Neural cell (in vitro differentiated cells): ENCODE data around the gene PIGQ. TPM values are rescaled to one million over a fixed set of nuclear protein-coding genes. Genes with fewer than 3 reads are reported as not detected.

Source experiments
- H2AFZ ChIP-seq: fragments of 200-600, 300-800 bp; sonication (generic), shearing (Covaris generic); 2 replicates; pipeline ENCODE4 v1.6.0; 2014; ENCODE audit warnings: low read depth, mild to moderate bottlenecking, antibody characterized with exemption, low read length, moderate library complexity
- H3F3A ChIP-seq: fragments of 200-600 bp; shearing (Covaris generic); 2 replicates; pipeline ENCODE4 v1.6.1; 2016; ENCODE audit warnings: mild to moderate bottlenecking, moderate library complexity, mixed read lengths, antibody characterized with exemption, low read length; ENCODE audit not compliant: insufficient read depth, poor library complexity, severe bottlenecking
- H3K27ac ChIP-seq: fragments of 200-600, 300-800 bp; sonication (generic), shearing (Covaris generic); 2 replicates; pipeline ENCODE4 v1.5.1; 2014; ENCODE audit warnings: mild to moderate bottlenecking, low read length, moderate library complexity
- H3K27me3 ChIP-seq: fragments of 300-800, 200-600 bp; sonication (generic), shearing (Covaris generic); 2 replicates; pipeline ENCODE4 v1.6.0; 2014; ENCODE audit warnings: mild to moderate bottlenecking, low read depth, low read length, moderate library complexity; ENCODE audit not compliant: insufficient read depth
- H3K36me3 ChIP-seq: fragments of 300-800, 200-600 bp; sonication (generic), shearing (Covaris generic); 2 replicates; pipeline ENCODE4 v1.5.1; 2014; ENCODE audit warnings: mild to moderate bottlenecking, antibody characterized with exemption, low read length, moderate library complexity; ENCODE audit not compliant: insufficient read depth
- H3K4me2 ChIP-seq: fragments of 300-800, 200-600 bp; sonication (generic), shearing (Covaris generic); 2 replicates; pipeline ENCODE4 v1.6.0; 2014; ENCODE audit warnings: mild to moderate bottlenecking, low read length
- H3K4me3 ChIP-seq: fragments of 300-800, 200-600 bp; sonication (generic), shearing (Covaris generic); 2 replicates; pipeline ENCODE4 v1.5.1; 2014; ENCODE audit warnings: mild to moderate bottlenecking, low read length, moderate library complexity
- H3K79me2 ChIP-seq: fragments of 200-600 bp; shearing (Covaris generic); replicated peaks from 2 replicates; pipeline ENCODE4 v1.6.0; 2014; ENCODE audit warnings: mild to moderate bottlenecking, low read length, moderate library complexity; ENCODE audit not compliant: insufficient read depth
- H3K9ac ChIP-seq: fragments of 300-800, 200-600 bp; sonication (generic), shearing (Covaris generic); 2 replicates; pipeline ENCODE4 v1.6.1; 2016; ENCODE audit warnings: mild to moderate bottlenecking, low read length, mixed read lengths
- H3K9me2 ChIP-seq: fragments of 200-600 bp; shearing (Covaris generic); 2 replicates; pipeline ENCODE4 v1.6.1; 2016; ENCODE audit warnings: mild to moderate bottlenecking, low read length, mixed read lengths; ENCODE audit not compliant: insufficient read depth
- H3K9me3 ChIP-seq: fragments of 200-600, 300-800 bp; sonication (generic), shearing (Covaris generic); 2 replicates; pipeline ENCODE4 v1.6.1; 2016; ENCODE audit warnings: mild to moderate bottlenecking, mixed run types, low read length, moderate library complexity, mixed read lengths
- H4K20me1 ChIP-seq: fragments of 200-600 bp; shearing (Covaris generic); 2 replicates; pipeline ENCODE4 v1.6.1; 2016; ENCODE audit warnings: mild to moderate bottlenecking, mixed run types; ENCODE audit not compliant: insufficient read depth
- CTCF ChIP-seq: fragments of 450-650 bp; IDR thresholded peaks from 2 replicates; pipeline ENCODE4 v1.5.1; 2014; ENCODE audit warnings: antibody characterized with exemption, mild to moderate bottlenecking, moderate library complexity; ENCODE audit not compliant: poor library complexity, severe bottlenecking
- EP300 ChIP-seq: fragments of 450-650 bp; conservative IDR thresholded peaks from 2 replicates; pipeline ENCODE4 v1.6.1; 2014; ENCODE audit warnings: antibody characterized with exemption, mild to moderate bottlenecking, moderate library complexity; ENCODE audit not compliant: poor library complexity, severe bottlenecking
- EZH2 ChIP-seq: fragments of 200-600, 300-800 bp; shearing (Covaris generic), sonication (generic); IDR thresholded peaks from 2 replicates; pipeline ENCODE4 v1.6.1; 2014; ENCODE audit warnings: antibody characterized with exemption, low read length, borderline replicate concordance, mild to moderate bottlenecking; ENCODE audit not compliant: insufficient read depth, poor library complexity, severe bottlenecking
- MXI1 ChIP-seq: fragments of 450-650 bp; conservative IDR thresholded peaks from 2 replicates; pipeline ENCODE4 v1.6.1; 2014; ENCODE audit warnings: antibody characterized with exemption, mild to moderate bottlenecking; ENCODE audit not compliant: poor library complexity, severe bottlenecking
- POLR2AphosphoS5 ChIP-seq: IDR thresholded peaks from 2 replicates; pipeline ENCODE4 v1.6.1; 2012
- RAD21 ChIP-seq: fragments of 450-650 bp; conservative IDR thresholded peaks from 2 replicates; pipeline ENCODE4 v1.6.1; 2014; ENCODE audit warnings: antibody characterized with exemption, mild to moderate bottlenecking, moderate library complexity
- REST ChIP-seq: IDR thresholded peaks from 2 replicates; pipeline ENCODE4 v1.6.1; 2012; ENCODE audit warnings: borderline replicate concordance
- SMC3 ChIP-seq: fragments of 450-650 bp; conservative IDR thresholded peaks from 2 replicates; pipeline ENCODE4 v1.6.1; 2014; ENCODE audit warnings: antibody characterized with exemption, mild to moderate bottlenecking, moderate library complexity; ENCODE audit not compliant: poor library complexity
- TAF1 ChIP-seq: IDR thresholded peaks from 2 replicates; pipeline ENCODE4 v1.6.1; 2012; ENCODE audit warnings: low read depth
- polyA plus RNA-seq: library from polyadenylated mRNA; depleted of rRNA; stranded (reverse); fragments of >200 nt; gene quantifications from 2 replicates; pipeline ENCODE4 v1.2.3, GENCODE V29; 2014

The PIGQ gene
- polyA plus RNA-seq, 1 donor from 2014 or later, result 69.2 TPM

GRCh38 chr16:619476-620100 is 49.8 kb downstream of the PIGQ start:
- Histone ChIP-seq H3K4me3 (no peak overlapping the region), H3K9ac (no peak overlapping the region), H3K79me2 (no peaks in the 10 kb centered on the region), H2AFZ (no peak overlapping the region), H3K27ac (no peak overlapping the region), H3F3A (no peaks in the 10 kb centered on the region), H3K27me3 (no peaks in the 10 kb centered on the region), H4K20me1 (no peaks in the 10 kb centered on the region), H3K36me3 (peaks cover 6% of the 10 kb centered on the region), H3K9me3 (no peaks in the 10 kb centered on the region), H3K4me2 (no peak overlapping the region), H3K9me2 (no peaks in the 10 kb centered on the region)
- TF ChIP-seq RAD21 (no peak), TAF1 (no peak), SMC3 (no peak), REST (no peak), POLR2AphosphoS5 (no peak), EP300 (no peak), EZH2 (no peak), CTCF (no peak), MXI1 (no peak)

- Histone ChIP-seq H2AFZ (no peak overlapping the region), H3K4me3 (no peak overlapping the region), H3K9me3 (no peaks in the 10 kb centered on the region), H3K79me2 (no peaks in the 10 kb centered on the region), H3K9ac (no peak overlapping the region), H3K36me3 (no peaks in the 10 kb centered on the region), H3K9me2 (no peaks in the 10 kb centered on the region), H4K20me1 (no peaks in the 10 kb centered on the region), H3K4me2 (no peak overlapping the region), H3K27me3 (no peaks in the 10 kb centered on the region), H3F3A (no peaks in the 10 kb centered on the region), H3K27ac (no peak overlapping the region)
- TF ChIP-seq POLR2AphosphoS5, result no peak
Observed at GRCh38 chr16:620700-621525, 51.1 kb downstream of the PIGQ start.
